Esophagus muscularis mucosa (tissue), 4 donors: ENCODE results near the gene NR2F1-AS1. TPM values are rescaled to one million over a fixed set of nuclear protein-coding genes. Genes with fewer than 3 reads are reported as not detected.

Experiments
- DNase-seq: peaks from one replicate; pipeline ENCODE4 v3.0.0-alpha.2; 2017; ENCODE audit errors: extremely low spot score
- H3K27ac ChIP-seq, 4 donors: fragments of 200-600 bp; sonication (generic); replicated peaks in 1 of 4; 1 replicate in 3 of 4; 2 replicates in 1 of 4; pipeline ENCODE4 v1.5.1; 2016 to 2019; ENCODE audit warnings: mild to moderate bottlenecking in 1 of 4
- H3K27me3 ChIP-seq, 4 donors: fragments of 200-600 bp; sonication (generic); one replicate each; pipeline versions ENCODE4 v1.5.1 to v1.6.0; 2016 to 2019
- H3K36me3 ChIP-seq, 4 donors: fragments of 200-600 bp; sonication (generic); one replicate each; pipeline ENCODE4 v1.5.1; 2016 to 2019
- H3K4me1 ChIP-seq, 4 donors: fragments of 200-600 bp; sonication (generic); one replicate each; pipeline ENCODE4 v1.5.1; 2016 to 2019
- H3K4me3 ChIP-seq, 4 donors: fragments of 200-600 bp; sonication (generic); 1 replicate in 2 of 4; 2 replicates in 2 of 4; pipeline ENCODE4 v1.5.1; 2016 to 2019; ENCODE audit warnings: mild to moderate bottlenecking in 4 of 4, moderate library complexity in 1 of 4
- H3K9me3 ChIP-seq, 4 donors: fragments of 200-600 bp; sonication (generic); 1 replicate in 3 of 4; 2 replicates in 1 of 4; pipeline ENCODE4 v1.5.1; 2016 to 2019
- CTCF ChIP-seq, 3 experiments: fragments of 200-600 bp in 2 of 3; fragments of 450-650 bp in 1 of 3; sonication (generic) in 2 of 3; IDR thresholded peaks; one replicate each; pipeline ENCODE4 v1.5.1; 2017 to 2019; ENCODE audit warnings: antibody characterized with exemption in 3 of 3, mild to moderate bottlenecking in 2 of 3, moderate library complexity in 1 of 3
- EP300 ChIP-seq: sonication (generic); formaldehyde crosslinking; IDR thresholded peaks from one replicate; pipeline ENCODE4 v1.6.1; 2017; ENCODE audit warnings: antibody characterized with exemption
- POLR2A ChIP-seq: fragments of 450-650 bp; IDR thresholded peaks from one replicate; pipeline ENCODE4 v1.6.1; 2017; ENCODE audit warnings: antibody characterized with exemption, moderate library complexity, mild to moderate bottlenecking, low read depth
- POLR2AphosphoS5 ChIP-seq, 2 donors: sonication (generic); formaldehyde crosslinking; IDR thresholded peaks; one replicate each; pipeline ENCODE4 v1.6.1; 2017; ENCODE audit warnings: antibody characterized with exemption in 2 of 2
- WGBS: methylation state at CpG from one replicate; pipeline ENCODE4 v1.1.5; 2018; 5-methylcytosine and 5-hydroxymethylcytosine counted together
- intact Hi-C: fragments of 100-400 bp; cut with DNase I; formaldehyde crosslinking; loops from one replicate; pipeline ENCODE4 v1.15.1; 2023
- total RNA-seq, 4 donors: library from RNA; depleted of rRNA; stranded (reverse); fragments of >200 nt; gene quantifications; one replicate each; pipeline versions ENCODE4 v1.1.0 to v1.2.1, GENCODE V29; 2016

NR2F1-AS1 gene
- 10 to 100 TPM in 1 of 4 donors, 1 to 10 TPM in 3; 8.6 to 22.8 (median 9.5) TPM for total RNA-seq

- TF ChIP-seq POLR2AphosphoS5 (IDR thresholded peaks at IDR 0.05) (no peak), CTCF (IDR thresholded peaks at IDR 0.05) (no peak), POLR2A (no peak), EP300 (no peak)
- H3K27ac ChIP-seq = peak within 1 kb of the TSS; percentile 77 to 95 (median 91)
Measured at GRCh38 chr5:93580927-93581445, at the start of gene NR2F1-AS1. NR2F1-AS1 (minus strand) TSS chr5:93581219.

GRCh38 chr5:93626801-93627200, 45.8 kb upstream of the NR2F1-AS1 start:
- H3K27ac ChIP-seq = no peak overlapping the region
- H3K27me3 ChIP-seq = no peaks in the 10 kb centered on the region
- DNase-seq = no peak
- no peaks in the 10 kb centered on the region for H3K36me3 ChIP-seq
- TF ChIP-seq EP300 (no peak), POLR2AphosphoS5 (IDR thresholded peaks at IDR 0.05) (no peak), POLR2A (no peak), CTCF (IDR thresholded peaks at IDR 0.05) (no peak)
- no peak overlapping the region for H3K4me3 ChIP-seq
- intact Hi-C loops = no loop called here
- no peaks in the 10 kb centered on the region for H3K9me3 ChIP-seq
- peaks cover 3 to 8% (median 7%) of the 10 kb centered on the region in 4 donors for H3K4me1 ChIP-seq

More at GRCh38 chr5:93580927-93581445, at the start of gene NR2F1-AS1:
- H3K4me1 ChIP-seq = peaks cover 45 to 65% (median 54%) of the 10 kb centered on the region in 4 donors
- H3K27me3 ChIP-seq = peaks cover 0 to 30% (median 7%) of the 10 kb centered on the region in 4 donors
- peak within 1 kb of the TSS; percentile 71 to 87 (median 76) for H3K4me3 ChIP-seq
- under 1% methylated on average over 41 of the region's 41 CpGs for WGBS
- H3K36me3 ChIP-seq = no peaks in the 10 kb centered on the region
- DNase-seq = peak; percentile 91
- no peaks in the 10 kb centered on the region for H3K9me3 ChIP-seq
- intact Hi-C loops = loop anchor here (5.0 to 10.0 kb wide), 2 partner anchors 216 to 334 kb away; no protein-coding TSS in a partner anchor

- H3K36me3 ChIP-seq = no peaks in the 10 kb centered on the region
- no peak for DNase-seq
- no peaks in the 10 kb centered on the region for H3K9me3 ChIP-seq
- H3K4me3 ChIP-seq = no peak overlapping the region
- H3K27ac ChIP-seq = peak overlapping the region in 1 of 4 donors; percentile 90
- no peaks in the 10 kb centered on the region for H3K27me3 ChIP-seq
- intact Hi-C loops = no loop called here
- TF ChIP-seq CTCF (IDR thresholded peaks at IDR 0.05) (no peak), POLR2A (no peak)
- peaks cover 9 to 18% (median 15%) of the 10 kb centered on the region in 4 donors for H3K4me1 ChIP-seq
- WGBS = 84% methylated on average over 4 of the region's 4 CpGs
Measured at GRCh38 chr5:93623153-93623552, 42.1 kb upstream of the NR2F1-AS1 start.

GRCh38 chr5:93622240-93622885, 41.3 kb upstream of the NR2F1-AS1 start:
- peak overlapping the region in 2 of 4 donors; percentile 66 to 80 for H3K4me3 ChIP-seq
- no peaks in the 10 kb centered on the region for H3K36me3 ChIP-seq
- intact Hi-C loops = no loop called here
- TF ChIP-seq POLR2AphosphoS5 (IDR thresholded peaks at IDR 0.05) (no peak), CTCF (IDR thresholded peaks at IDR 0.05) (no peak), POLR2A (no peak), EP300 (no peak)
- no peaks in the 10 kb centered on the region for H3K27me3 ChIP-seq
- H3K4me1 ChIP-seq = peaks cover 9 to 18% (median 15%) of the 10 kb centered on the region in 4 donors
- peak overlapping the region; percentile 85 to 90 (median 86) for H3K27ac ChIP-seq
- no peak for DNase-seq
- 54% methylated on average over 4 of the region's 4 CpGs for WGBS
- no peaks in the 10 kb centered on the region for H3K9me3 ChIP-seq
